HG02938 (cell line): Measurements from ENCODE around the gene RASD1.

Experiments used
- ATAC-seq: cut with Tn5 transposase; IDR thresholded peaks from one replicate; pipeline ENCODE4 v1.9.1; 2021; ENCODE audit warnings: mild to moderate bottlenecking, moderate library complexity; ENCODE audit not compliant: unreplicated experiment

RASD1 gene

GRCh38 chr17:17527534-17527933 lies 31.3 kb upstream of the RASD1 start:
- ATAC-seq = no peak

- ATAC-seq = no peak
Measured at GRCh38 chr17:17526369-17526768, 30.2 kb upstream of the RASD1 start.

- no peak for ATAC-seq
Measured at GRCh38 chr17:17525956-17526355, 29.8 kb upstream of the RASD1 start.

GRCh38 chr17:17525311-17525710 lies 29.1 kb upstream of the RASD1 start:
- no peak for ATAC-seq

GRCh38 chr17:17523731-17524490 lies 27.7 kb upstream of the RASD1 start:
- ATAC-seq = no peak

- ATAC-seq = no peak
Measured at GRCh38 chr17:17523001-17523730, 27.0 kb upstream of the RASD1 start.

GRCh38 chr17:17520599-17521232 lies 24.5 kb upstream of the RASD1 start:
- ATAC-seq = no peak

GRCh38 chr17:17519886-17520285 lies 23.7 kb upstream of the RASD1 start:
- no peak for ATAC-seq

- ATAC-seq = no peak
Measured at GRCh38 chr17:17518951-17519350, 22.8 kb upstream of the RASD1 start.

- no peak for ATAC-seq
Measured at GRCh38 chr17:17518014-17518413, 21.8 kb upstream of the RASD1 start.

- ATAC-seq = no peak
Measured at GRCh38 chr17:17516941-17517720, 20.9 kb upstream of the RASD1 start.

GRCh38 chr17:17515934-17516930 lies 20.0 kb upstream of the RASD1 start:
- ATAC-seq = no peak

- ATAC-seq = no peak
Measured at GRCh38 chr17:17514993-17515933, 19.1 kb upstream of the RASD1 start.

- no peak for ATAC-seq
Measured at GRCh38 chr17:17514361-17514992, 18.3 kb upstream of the RASD1 start.

GRCh38 chr17:17513626-17514025 lies 17.4 kb upstream of the RASD1 start:
- ATAC-seq = no peak

- ATAC-seq = no peak
Measured at GRCh38 chr17:17512866-17513265, 16.7 kb upstream of the RASD1 start.

GRCh38 chr17:17511881-17512858 lies 16.0 kb upstream of the RASD1 start:
- no peak for ATAC-seq
